Measurements from ENCODE around the gene BHLHA9.

- TF ChIP-seq CTCF (IDR thresholded peaks at IDR 0.05; ENCODE audit: borderline replicate concordance, extremely low read depth, low read length, poor library complexity, severe bottlenecking) (no peak), EZH2 (IDR thresholded peaks at IDR 0.05; ENCODE audit: borderline replicate concordance, low read depth, low read length, severe bottlenecking) (no peak)
Measured at GRCh38 chr17:1298606-1299005, 28.4 kb downstream of the BHLHA9 start.
